ENCODE data around the gene ACACB. TPM values are rescaled to one million over a fixed set of nuclear protein-coding genes. Genes with fewer than 3 reads are reported as not detected.

Gene ACACB
- total and polyA plus RNA-seq, 2 donors: 2.0 to 9.5 TPM

- H3K27me3 ChIP-seq (ENCODE audit: control insufficient read depth in 2 of 2, insufficient read depth in 1 of 2, low read length in 1 of 2): no peaks in the 10 kb centered on the region
- no peak for DNase-seq (ENCODE audit: low read depth in 6 of 9, low spot score in 9 of 9)
- 93% methylated on average over 7 of the region's 7 CpGs for WGBS
Observed at GRCh38 chr12:109222062-109222461, 105.7 kb downstream of the ACACB start.

DNA sequence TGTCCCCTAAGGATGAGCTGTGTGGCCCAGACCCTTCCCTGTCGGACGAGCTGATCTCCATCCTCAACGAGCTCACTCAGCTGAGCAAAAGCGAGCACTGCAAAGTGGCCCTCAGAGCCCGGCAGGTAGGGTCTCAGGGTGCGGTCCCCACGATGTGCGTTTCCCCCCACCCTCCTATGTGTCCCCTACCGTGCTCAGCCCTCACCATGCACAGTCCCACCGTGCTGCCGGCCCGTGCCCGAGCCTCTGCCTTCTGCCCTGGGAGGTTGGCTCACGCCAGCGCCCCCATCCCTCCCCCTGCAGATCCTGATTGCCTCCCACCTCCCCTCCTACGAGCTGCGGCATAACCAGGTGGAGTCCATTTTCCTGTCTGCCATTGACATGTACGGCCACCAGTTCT lies 106.1 kb downstream of the ACACB start:
- 96% methylated on average over 18 of the region's 18 CpGs for WGBS
- no peaks in the 10 kb centered on the region for H3K27me3 ChIP-seq (ENCODE audit: control insufficient read depth in 2 of 2, insufficient read depth in 1 of 2, low read length in 1 of 2)

More at GRCh38 chr12:109222062-109222461, 105.7 kb downstream of the ACACB start:
- no peak overlapping the region for H3K4me3 ChIP-seq (ENCODE audit: low read length in 2 of 2)
- no peak overlapping the region for H3K27ac ChIP-seq (ENCODE audit: low read depth in 1 of 2, low read length in 1 of 2)
- no peaks in the 10 kb centered on the region for H3K9me3 ChIP-seq (ENCODE audit: control insufficient read depth in 2 of 2, insufficient read depth in 1 of 2, low read length in 1 of 2)
- H3K4me1 ChIP-seq (ENCODE audit: control insufficient read depth in 2 of 2, insufficient read depth in 2 of 2, low read length in 2 of 2): no peaks in the 10 kb centered on the region
- H3K36me3 ChIP-seq (ENCODE audit: control insufficient read depth in 2 of 2, insufficient read depth in 2 of 2, low read length in 1 of 2): peaks cover 0 to 11% of the 10 kb centered on the region in 2 donors

GRCh38 chr12:109223211-109223610 lies 106.8 kb downstream of the ACACB start:
- Histone ChIP-seq H3K36me3 (ENCODE audit: control insufficient read depth in 2 of 2, insufficient read depth in 2 of 2, low read length in 1 of 2) (peaks cover 0 to 14% of the 10 kb centered on the region in 2 donors), H3K4me3 (ENCODE audit: low read length in 2 of 2) (no peak overlapping the region), H3K9me3 (ENCODE audit: control insufficient read depth in 2 of 2, insufficient read depth in 1 of 2, low read length in 1 of 2) (no peaks in the 10 kb centered on the region), H3K27ac (ENCODE audit: low read depth in 1 of 2, low read length in 1 of 2) (no peak overlapping the region), H3K4me1 (ENCODE audit: control insufficient read depth in 2 of 2, insufficient read depth in 2 of 2, low read length in 2 of 2) (no peaks in the 10 kb centered on the region), H3K27me3 (ENCODE audit: control insufficient read depth in 2 of 2, insufficient read depth in 1 of 2, low read length in 1 of 2) (no peaks in the 10 kb centered on the region)
- 96% methylated on average over 10 of the region's 10 CpGs for WGBS
- DNase-seq (ENCODE audit: low read depth in 6 of 9, low spot score in 9 of 9): no peak

More for the DNA sequence above, 106.1 kb downstream of the ACACB start:
- Histone ChIP-seq H3K36me3 (ENCODE audit: control insufficient read depth in 2 of 2, insufficient read depth in 2 of 2, low read length in 1 of 2) (peaks cover 0 to 14% of the 10 kb centered on the region in 2 donors), H3K4me3 (ENCODE audit: low read length in 2 of 2) (no peak overlapping the region), H3K4me1 (ENCODE audit: control insufficient read depth in 2 of 2, insufficient read depth in 2 of 2, low read length in 2 of 2) (no peaks in the 10 kb centered on the region), H3K27ac (ENCODE audit: low read depth in 1 of 2, low read length in 1 of 2) (no peak overlapping the region), H3K9me3 (ENCODE audit: control insufficient read depth in 2 of 2, insufficient read depth in 1 of 2, low read length in 1 of 2) (no peaks in the 10 kb centered on the region)
- no peak for DNase-seq (ENCODE audit: low read depth in 6 of 9, low spot score in 9 of 9)

DNA sequence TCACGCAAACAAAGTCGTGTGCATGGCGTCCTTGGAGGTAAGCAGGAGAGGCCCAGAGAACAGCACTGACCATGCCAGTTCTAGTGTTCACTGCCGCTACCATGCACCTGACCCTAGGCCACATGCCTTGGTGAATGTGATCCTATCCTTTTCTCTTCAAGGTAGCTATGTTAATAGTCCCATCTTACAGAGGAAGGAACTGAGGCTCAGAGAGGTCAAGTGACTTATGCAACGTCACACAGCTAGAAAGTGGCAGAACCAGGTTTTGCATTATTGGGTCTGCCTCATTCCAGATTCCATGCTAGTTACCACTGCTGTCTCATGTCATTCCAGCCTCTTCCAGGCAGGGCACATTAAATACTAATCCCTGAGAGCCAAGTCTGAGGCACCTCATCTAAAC lies 107.5 kb downstream of the ACACB start:
- Histone ChIP-seq H3K4me3 (ENCODE audit: low read length in 2 of 2) (no peak overlapping the region), H3K36me3 (ENCODE audit: control insufficient read depth in 2 of 2, insufficient read depth in 2 of 2, low read length in 1 of 2) (peaks cover 0 to 14% of the 10 kb centered on the region in 2 donors), H3K27ac (ENCODE audit: low read depth in 1 of 2, low read length in 1 of 2) (no peak overlapping the region), H3K9me3 (ENCODE audit: control insufficient read depth in 2 of 2, insufficient read depth in 1 of 2, low read length in 1 of 2) (no peaks in the 10 kb centered on the region), H3K27me3 (ENCODE audit: control insufficient read depth in 2 of 2, insufficient read depth in 1 of 2, low read length in 1 of 2) (no peaks in the 10 kb centered on the region), H3K4me1 (ENCODE audit: control insufficient read depth in 2 of 2, insufficient read depth in 2 of 2, low read length in 2 of 2) (no peaks in the 10 kb centered on the region)
- 97% methylated on average over 5 of the region's 5 CpGs for WGBS
- DNase-seq (ENCODE audit: low read depth in 6 of 9, low spot score in 9 of 9): no peak

GRCh38 chr12:109228664-109229063 lies 112.3 kb downstream of the ACACB start:
- Histone ChIP-seq H3K36me3 (ENCODE audit: control insufficient read depth in 2 of 2, insufficient read depth in 2 of 2, low read length in 1 of 2) (peaks cover 0 to 23% of the 10 kb centered on the region in 2 donors), H3K27ac (ENCODE audit: low read depth in 1 of 2, low read length in 1 of 2) (no peak overlapping the region), H3K9me3 (ENCODE audit: control insufficient read depth in 2 of 2, insufficient read depth in 1 of 2, low read length in 1 of 2) (no peaks in the 10 kb centered on the region), H3K4me3 (ENCODE audit: low read length in 2 of 2) (no peak overlapping the region), H3K27me3 (ENCODE audit: control insufficient read depth in 2 of 2, insufficient read depth in 1 of 2, low read length in 1 of 2) (no peaks in the 10 kb centered on the region), H3K4me1 (ENCODE audit: control insufficient read depth in 2 of 2, insufficient read depth in 2 of 2, low read length in 2 of 2) (no peaks in the 10 kb centered on the region)
- WGBS: 96% methylated on average over 4 of the region's 4 CpGs
- no peak for DNase-seq (ENCODE audit: low read depth in 6 of 9, low spot score in 9 of 9)

DNA sequence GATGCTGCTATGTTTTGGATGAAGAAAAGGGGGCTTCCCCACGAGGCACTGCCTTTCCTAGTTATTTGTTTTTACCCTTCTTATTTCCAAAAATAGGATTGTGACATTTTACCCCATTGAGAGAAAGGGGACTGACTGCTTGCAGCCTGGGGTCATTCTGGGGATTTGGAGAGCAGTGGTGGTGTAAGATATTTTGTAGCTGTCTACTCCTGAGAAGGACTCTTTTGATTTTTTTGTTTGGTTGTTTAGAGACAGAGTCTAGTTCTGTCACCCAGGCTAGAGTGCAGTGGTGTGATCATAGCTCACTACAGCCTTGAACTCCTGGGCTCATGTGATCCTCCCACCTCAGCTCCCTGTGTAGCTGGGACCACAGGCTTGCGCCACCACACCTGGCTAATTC lies 113.8 kb downstream of the ACACB start:
- H3K9me3 ChIP-seq (ENCODE audit: control insufficient read depth in 2 of 2, insufficient read depth in 1 of 2, low read length in 1 of 2): no peaks in the 10 kb centered on the region
- H3K27me3 ChIP-seq (ENCODE audit: control insufficient read depth in 2 of 2, insufficient read depth in 1 of 2, low read length in 1 of 2): no peaks in the 10 kb centered on the region
- 76% methylated on average over 2 of the region's 2 CpGs for whole genome bisulfite sequencing
- no peaks in the 10 kb centered on the region for H3K4me1 ChIP-seq (ENCODE audit: control insufficient read depth in 2 of 2, insufficient read depth in 2 of 2, low read length in 2 of 2)
- no peak overlapping the region for H3K27ac ChIP-seq (ENCODE audit: low read depth in 1 of 2, low read length in 1 of 2)
- H3K4me3 ChIP-seq (ENCODE audit: low read length in 2 of 2): no peak overlapping the region
- H3K36me3 ChIP-seq (ENCODE audit: control insufficient read depth in 2 of 2, insufficient read depth in 2 of 2, low read length in 1 of 2): peaks cover 0 to 25% of the 10 kb centered on the region in 2 donors
- no peak for DNase-seq (ENCODE audit: low read depth in 6 of 9, low spot score in 9 of 9)

DNA sequence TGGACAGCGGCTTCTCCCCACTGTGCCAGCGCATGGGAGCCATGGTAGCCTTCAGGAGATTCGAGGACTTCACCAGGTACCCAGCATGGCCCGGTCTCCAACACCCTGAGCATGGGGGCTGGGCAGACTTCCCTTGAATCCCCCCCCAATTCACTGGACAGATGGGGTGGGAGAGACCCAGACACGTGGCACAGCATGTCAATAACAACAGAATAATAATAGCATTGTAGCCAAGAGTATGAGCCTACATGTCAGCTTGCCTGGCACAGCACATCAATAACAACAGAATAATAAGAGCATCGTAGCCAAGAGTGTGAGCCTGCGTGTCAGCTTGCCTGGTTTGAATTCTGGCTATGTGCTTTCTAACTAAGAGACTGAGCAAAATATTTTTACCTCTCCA lies 116.3 kb downstream of the ACACB start:
- H3K4me1 ChIP-seq (ENCODE audit: control insufficient read depth in 2 of 2, insufficient read depth in 2 of 2, low read length in 2 of 2): no peaks in the 10 kb centered on the region
- H3K9me3 ChIP-seq (ENCODE audit: control insufficient read depth in 2 of 2, insufficient read depth in 1 of 2, low read length in 1 of 2): no peaks in the 10 kb centered on the region
- no peak overlapping the region for H3K4me3 ChIP-seq (ENCODE audit: low read length in 2 of 2)
- H3K36me3 ChIP-seq (ENCODE audit: control insufficient read depth in 2 of 2, insufficient read depth in 2 of 2, low read length in 1 of 2): peaks cover 0 to 23% of the 10 kb centered on the region in 2 donors
- DNase-seq (ENCODE audit: low read depth in 6 of 9, low spot score in 9 of 9): no peak
- WGBS: 97% methylated on average over 7 of the region's 7 CpGs
- H3K27ac ChIP-seq (ENCODE audit: low read depth in 1 of 2, low read length in 1 of 2): no peak overlapping the region
- no peaks in the 10 kb centered on the region for H3K27me3 ChIP-seq (ENCODE audit: control insufficient read depth in 2 of 2, insufficient read depth in 1 of 2, low read length in 1 of 2)

DNA sequence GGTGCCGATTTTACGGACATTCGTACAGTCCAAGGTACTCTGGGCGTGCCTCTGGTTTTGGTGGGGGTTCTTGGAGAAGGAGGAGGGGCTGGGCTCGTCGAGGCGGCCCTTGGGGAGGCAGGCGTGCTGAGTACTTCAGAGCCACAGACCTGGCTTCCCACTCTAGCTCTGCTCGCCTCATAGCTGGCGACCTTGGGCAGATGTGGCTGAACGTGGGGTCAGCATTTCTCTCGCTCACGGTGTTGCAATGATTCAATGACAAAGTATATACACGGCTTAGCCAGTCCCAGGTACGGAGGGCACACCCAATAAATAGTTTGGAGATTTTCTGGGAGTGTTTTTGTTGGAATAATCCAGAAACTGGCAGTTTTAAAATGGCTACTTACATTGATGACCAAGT lies 117.6 kb downstream of the ACACB start:
- Histone ChIP-seq H3K9me3 (ENCODE audit: control insufficient read depth in 2 of 2, insufficient read depth in 1 of 2, low read length in 1 of 2) (no peaks in the 10 kb centered on the region), H3K36me3 (ENCODE audit: control insufficient read depth in 2 of 2, insufficient read depth in 2 of 2, low read length in 1 of 2) (peaks cover 0 to 23% of the 10 kb centered on the region in 2 donors), H3K4me3 (ENCODE audit: low read length in 2 of 2) (no peak overlapping the region), H3K4me1 (ENCODE audit: control insufficient read depth in 2 of 2, insufficient read depth in 2 of 2, low read length in 2 of 2) (no peaks in the 10 kb centered on the region), H3K27ac (ENCODE audit: low read depth in 1 of 2, low read length in 1 of 2) (no peak overlapping the region), H3K27me3 (ENCODE audit: control insufficient read depth in 2 of 2, insufficient read depth in 1 of 2, low read length in 1 of 2) (no peaks in the 10 kb centered on the region)
- 93% methylated on average over 15 of the region's 15 CpGs for WGBS
- DNase-seq (ENCODE audit: low read depth in 6 of 9, low spot score in 9 of 9): no peak

DNA sequence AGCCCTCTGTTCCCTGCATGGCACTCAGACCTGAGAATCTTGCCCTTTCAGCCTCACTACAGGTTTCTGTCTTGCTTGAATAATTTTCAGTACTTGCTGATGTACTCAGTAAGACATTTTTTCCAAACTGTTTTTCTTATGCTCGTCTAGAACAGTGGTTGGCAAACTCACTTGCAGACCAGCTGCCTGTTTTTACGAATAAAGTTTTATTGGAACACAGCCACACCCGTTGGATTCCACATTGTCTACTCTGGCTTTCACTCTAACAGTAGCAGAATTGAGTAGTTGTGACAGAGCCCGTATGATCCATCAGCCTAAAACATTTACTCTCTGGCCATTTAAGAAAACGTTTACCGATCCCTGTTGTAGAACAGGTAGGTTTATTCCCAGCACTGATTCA lies 119.9 kb downstream of the ACACB start:
- WGBS: 98% methylated on average over 6 of the region's 6 CpGs
- Histone ChIP-seq H3K4me3 (ENCODE audit: low read length in 2 of 2) (no peak overlapping the region), H3K27me3 (ENCODE audit: control insufficient read depth in 2 of 2, insufficient read depth in 1 of 2, low read length in 1 of 2) (no peaks in the 10 kb centered on the region), H3K4me1 (ENCODE audit: control insufficient read depth in 2 of 2, insufficient read depth in 2 of 2, low read length in 2 of 2) (no peaks in the 10 kb centered on the region), H3K27ac (ENCODE audit: low read depth in 1 of 2, low read length in 1 of 2) (no peak overlapping the region), H3K36me3 (ENCODE audit: control insufficient read depth in 2 of 2, insufficient read depth in 2 of 2, low read length in 1 of 2) (peaks cover 0 to 19% of the 10 kb centered on the region in 2 donors), H3K9me3 (ENCODE audit: control insufficient read depth in 2 of 2, insufficient read depth in 1 of 2, low read length in 1 of 2) (no peaks in the 10 kb centered on the region)
- no peak for DNase-seq (ENCODE audit: low read depth in 6 of 9, low spot score in 9 of 9)

- peaks cover 2 to 18% of the 10 kb centered on the region in 2 donors for H3K36me3 ChIP-seq (ENCODE audit: control insufficient read depth in 2 of 2, insufficient read depth in 2 of 2, low read length in 1 of 2)
- WGBS: 97% methylated on average over 4 of the region's 4 CpGs
- no peaks in the 10 kb centered on the region for H3K4me1 ChIP-seq (ENCODE audit: control insufficient read depth in 2 of 2, insufficient read depth in 2 of 2, low read length in 2 of 2)
- no peak for DNase-seq (ENCODE audit: low read depth in 6 of 9, low spot score in 9 of 9)
- no peak overlapping the region for H3K4me3 ChIP-seq (ENCODE audit: low read length in 2 of 2)
- no peaks in the 10 kb centered on the region for H3K27me3 ChIP-seq (ENCODE audit: control insufficient read depth in 2 of 2, insufficient read depth in 1 of 2, low read length in 1 of 2)
- H3K9me3 ChIP-seq (ENCODE audit: control insufficient read depth in 2 of 2, insufficient read depth in 1 of 2, low read length in 1 of 2): no peaks in the 10 kb centered on the region
- H3K27ac ChIP-seq (ENCODE audit: low read depth in 1 of 2, low read length in 1 of 2): no peak overlapping the region
Observed at GRCh38 chr12:109239179-109239578, 122.8 kb downstream of the ACACB start.
